ENCODE data around the gene MEMO1. TPM values are rescaled to one million over a fixed set of nuclear protein-coding genes. Genes with fewer than 3 reads are reported as not detected.

MEMO1 gene
- total RNA-seq, 1 donor from 2014 or later: 71.3 TPM

Other genes starting within 250 kb of the MEMO1 start
- 64.6 and 72.5 TPM in 2 replicates for gene DPY30, start 28.8 kb upstream of the MEMO1 start, total RNA-seq
- gene SPAST, start 52.5 kb upstream of the MEMO1 start, total RNA-seq: 18.9 and 21.0 TPM in 2 replicates
- gene SLC30A6, start 154.9 kb upstream of the MEMO1 start, total RNA-seq: 23.1 and 27.0 TPM in 2 replicates

Measured in activated T-helper 1 cell treated with anti-CD3 and anti-CD28 coated beads, Interleukin-12 subunit alpha, Interleukin-12 subunit beta, Interleukin-2, Interleukin-4 antibody, amounts not matched to agents 30 ng/mL and 10 ng/mL and 1 ng/mL, durations not matched to agents 14 hours and 24 hours and 36 hours (primary cell).